ENCODE results near the gene LHX6.
A peak's percentile ranks its signal among the peaks of the same experiment; 100 is the strongest.

Gene LHX6

DNA sequence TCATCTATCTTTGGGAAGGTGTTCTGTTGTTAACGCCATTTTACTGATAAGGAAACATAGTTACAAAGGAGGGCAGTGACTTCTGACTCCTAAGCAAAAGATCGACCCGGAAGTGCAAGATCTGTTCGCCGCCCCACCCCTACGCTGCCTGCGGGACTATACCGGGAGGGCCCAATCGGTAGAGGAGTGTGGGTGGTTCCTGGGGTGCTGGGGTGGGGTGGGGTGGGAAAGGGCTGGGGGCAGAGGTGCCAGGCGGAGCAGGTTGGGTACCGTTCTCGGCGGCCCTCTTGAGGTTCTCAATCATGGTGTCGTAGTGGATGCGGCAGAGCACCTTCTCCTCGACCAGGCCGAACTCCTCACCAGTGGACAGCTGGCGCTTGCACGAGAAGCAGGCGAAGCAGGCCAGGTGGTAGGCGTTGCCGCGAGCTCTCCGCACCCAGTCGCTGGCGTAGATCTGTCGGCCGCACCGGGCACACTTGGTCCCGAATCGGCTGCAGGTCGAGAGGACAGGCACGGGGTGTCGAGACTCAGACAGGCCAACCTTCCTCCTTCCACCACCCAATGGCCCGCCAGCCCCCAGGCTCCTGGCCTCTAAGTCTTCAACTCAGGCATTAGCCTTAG lies 11.8 kb downstream of the LHX6 start:
- DNase-seq (ENCODE audit: low read depth in 1 of 2, low spot score in 1 of 2) = no peak

- no peak for DNase-seq (ENCODE audit: low read depth in 1 of 2, low spot score in 1 of 2)
Observed at GRCh38 chr9:122216138-122216797, 12.5 kb downstream of the LHX6 start.

- no peak for DNase-seq (ENCODE audit: low read depth in 1 of 2, low spot score in 1 of 2)
Observed at GRCh38 chr9:122215663-122216062, 13.1 kb downstream of the LHX6 start.

- no peak for DNase-seq (ENCODE audit: low read depth in 1 of 2, low spot score in 1 of 2)
Observed at GRCh38 chr9:122214507-122214906, 14.2 kb downstream of the LHX6 start.

DNA sequence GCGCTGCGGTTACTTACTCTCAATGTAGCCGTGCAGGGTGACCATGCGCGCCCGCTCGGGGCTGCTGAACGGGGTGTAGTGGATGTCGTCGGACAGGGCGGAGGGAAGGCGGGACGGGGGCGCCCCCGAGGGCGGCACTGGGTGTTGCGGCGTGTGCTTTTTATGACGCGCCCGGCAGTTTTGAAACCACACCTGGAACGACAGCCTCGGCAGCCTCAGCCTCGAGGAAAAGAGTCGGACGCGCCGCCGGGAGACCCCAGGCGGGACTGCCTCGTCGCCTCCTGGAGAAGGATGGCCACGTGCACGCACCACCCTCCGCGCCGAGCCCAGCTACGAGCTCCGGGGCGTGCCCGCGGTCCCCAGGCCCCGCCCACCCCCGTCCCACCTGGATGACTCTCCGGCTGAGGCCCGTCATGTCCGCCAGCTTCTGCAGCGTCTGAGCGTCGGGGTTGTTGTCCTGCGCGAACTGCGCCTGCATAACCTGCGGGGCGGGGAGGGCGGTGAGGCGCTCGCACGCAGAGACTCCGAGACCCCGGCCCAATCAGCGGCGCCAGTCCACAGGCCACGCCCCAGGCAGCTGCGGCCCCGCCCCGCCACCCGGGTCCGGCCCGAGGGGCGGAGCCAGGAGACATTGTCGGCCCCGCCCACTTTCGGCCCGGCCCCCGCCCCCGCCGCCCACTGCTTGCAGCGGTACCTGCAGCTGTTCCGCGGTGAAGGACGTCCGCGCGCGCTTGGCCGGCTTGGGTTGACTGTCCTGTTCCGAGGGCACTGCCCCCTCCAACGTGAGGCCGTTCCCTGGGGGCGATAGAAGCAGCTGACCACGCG lies 15.0 kb downstream of the LHX6 start:
- DNase-seq (ENCODE audit: low read depth in 1 of 2, low spot score in 1 of 2) = peak; percentile 7 to 32

DNA sequence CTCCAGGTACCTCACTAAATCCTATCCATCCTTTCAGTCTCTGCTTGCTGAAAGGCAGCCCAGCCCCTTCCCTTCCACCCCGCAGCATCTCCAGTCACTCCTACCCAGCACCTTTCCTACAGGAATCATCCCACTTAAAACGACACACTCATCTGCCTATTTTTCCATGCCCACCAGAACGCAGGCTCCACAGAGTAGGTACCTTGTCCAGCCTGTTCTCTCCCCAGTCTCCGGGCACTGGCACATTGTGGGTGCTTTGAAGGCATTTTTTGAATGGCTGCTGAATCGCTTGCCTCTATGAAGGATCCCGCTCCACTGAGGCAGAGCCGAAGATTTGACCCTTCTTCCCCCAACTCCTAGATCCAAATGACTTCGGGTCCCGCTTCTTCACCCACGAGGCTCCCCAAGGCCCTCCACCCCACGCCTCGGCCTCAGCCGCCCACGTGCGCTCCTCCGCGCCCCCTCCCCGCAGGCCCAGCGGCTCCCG lies 15.6 kb downstream of the LHX6 start:
- DNase-seq (ENCODE audit: low read depth in 1 of 2, low spot score in 1 of 2) = no peak

GRCh38 chr9:122212473-122213004 lies 16.2 kb downstream of the LHX6 start:
- no peak for DNase-seq (ENCODE audit: low read depth in 1 of 2, low spot score in 1 of 2)

DNA sequence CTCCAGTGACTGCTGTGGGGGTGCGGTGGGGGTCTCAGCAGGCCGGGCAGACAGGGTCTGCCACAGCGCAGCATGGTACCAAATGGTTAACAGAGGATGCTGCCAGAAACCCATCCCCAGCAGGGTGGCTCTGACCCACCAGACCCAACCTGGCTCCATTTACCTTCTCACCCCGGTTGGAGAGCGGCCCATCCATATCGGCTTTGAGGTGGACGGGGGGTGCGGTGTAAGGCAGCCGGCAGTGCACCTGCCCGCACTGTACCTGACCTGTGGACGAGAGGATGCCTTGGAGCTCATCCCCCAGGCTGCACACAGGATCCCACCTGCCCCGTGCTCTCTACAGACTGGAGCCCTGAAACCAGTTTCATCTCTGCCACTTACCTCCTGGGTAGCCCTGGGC lies 19.3 kb downstream of the LHX6 start:
- DNase-seq (ENCODE audit: low read depth in 1 of 2, low spot score in 1 of 2) = no peak

- DNase-seq (ENCODE audit: low read depth in 1 of 2, low spot score in 1 of 2) = no peak
Observed at GRCh38 chr9:122207096-122207495, 21.7 kb downstream of the LHX6 start.

GRCh38 chr9:122206118-122207046 lies 22.4 kb downstream of the LHX6 start:
- DNase-seq (ENCODE audit: low read depth in 1 of 2, low spot score in 1 of 2) = no peak

DNA sequence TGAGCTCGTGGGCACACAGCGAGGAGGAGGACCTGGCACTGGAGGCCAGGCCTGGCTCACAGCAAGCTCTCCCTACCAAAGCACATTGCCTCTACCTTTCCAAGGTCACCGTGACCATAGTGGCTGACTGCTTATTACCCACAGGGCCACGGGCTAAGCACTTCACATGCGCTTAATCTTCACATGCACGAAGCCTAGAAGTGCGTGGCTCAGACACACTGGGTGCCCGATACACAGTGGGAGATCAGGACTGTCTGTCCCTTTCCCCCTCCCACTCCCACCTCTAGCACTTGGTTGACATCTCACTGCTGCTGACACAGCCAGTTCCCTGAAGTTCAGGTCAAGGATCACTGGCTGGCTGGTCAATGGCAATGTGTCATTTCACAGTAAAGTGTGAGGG lies 23.6 kb downstream of the LHX6 start:
- no peak for DNase-seq (ENCODE audit: low read depth in 1 of 2, low spot score in 1 of 2)

GRCh38 chr9:122204491-122204890 lies 24.3 kb downstream of the LHX6 start:
- DNase-seq (ENCODE audit: low read depth in 1 of 2, low spot score in 1 of 2) = no peak

- no peak for DNase-seq (ENCODE audit: low read depth in 1 of 2, low spot score in 1 of 2)
Observed at GRCh38 chr9:122204055-122204454, 24.7 kb downstream of the LHX6 start.

DNA sequence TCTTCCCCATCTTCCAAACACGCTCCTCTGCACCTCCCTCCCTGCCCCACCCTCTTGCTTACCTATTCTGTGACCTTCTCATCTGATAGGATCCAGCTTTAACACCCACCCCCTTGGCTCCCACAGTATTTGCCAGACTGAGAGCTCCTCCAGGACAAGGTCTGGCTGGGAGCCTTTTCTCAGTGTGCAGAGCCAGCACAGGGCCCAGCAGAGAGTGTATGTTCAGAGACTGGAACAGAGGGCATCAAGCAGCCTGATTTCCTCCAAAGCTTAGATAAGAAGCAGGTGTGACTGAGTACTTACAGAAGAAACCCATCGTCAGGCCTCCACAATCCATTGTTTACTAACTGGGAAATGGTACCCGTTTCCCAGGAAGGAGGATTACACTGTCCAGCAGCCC lies 26.6 kb downstream of the LHX6 start:
- no peak for DNase-seq (ENCODE audit: low read depth in 1 of 2, low spot score in 1 of 2)

DNA sequence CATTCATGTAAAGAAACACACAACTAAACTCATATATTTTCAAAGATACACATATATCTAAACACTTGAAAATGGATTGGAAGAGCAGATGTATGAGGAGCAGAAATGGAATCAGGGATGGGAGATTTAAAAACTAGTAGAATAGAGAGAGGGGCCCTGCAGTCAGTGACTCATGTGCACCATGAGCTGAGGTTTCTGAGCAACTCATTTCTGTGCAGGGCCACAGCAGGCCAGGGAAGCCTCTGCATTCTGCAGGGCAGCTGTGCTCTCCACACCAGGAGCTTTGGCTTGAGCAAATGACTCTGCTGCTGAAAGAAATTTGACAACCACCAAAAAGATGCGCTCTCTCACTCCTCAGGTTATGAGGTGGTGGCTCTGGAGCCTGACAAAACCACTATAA lies 27.1 kb downstream of the LHX6 start:
- DNase-seq (ENCODE audit: low read depth in 1 of 2, low spot score in 1 of 2) = no peak

GRCh38 chr9:122200960-122201595 lies 27.7 kb downstream of the LHX6 start:
- DNase-seq (ENCODE audit: low read depth in 1 of 2, low spot score in 1 of 2) = no peak

DNA sequence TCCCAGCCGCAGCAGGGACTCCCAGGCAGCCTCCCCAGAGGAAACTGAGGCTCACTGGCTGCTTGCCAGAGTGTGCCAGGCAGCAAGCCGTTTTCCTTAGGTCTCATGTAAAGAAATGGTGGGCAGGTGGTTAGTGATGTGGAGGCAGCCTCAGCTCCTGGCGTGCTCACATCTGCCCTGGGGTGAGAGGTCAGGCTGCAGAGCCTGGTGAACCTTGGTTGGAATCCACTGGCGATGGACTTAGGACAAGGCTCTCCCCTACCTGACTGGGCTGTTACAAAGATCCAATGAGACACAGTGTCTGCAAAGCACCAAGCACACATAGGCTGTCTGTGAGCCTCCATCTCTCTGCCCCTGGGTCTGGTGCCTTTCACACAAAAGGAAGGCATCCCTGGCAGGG lies 30.9 kb downstream of the LHX6 start:
- DNase-seq (ENCODE audit: low read depth in 1 of 2, low spot score in 1 of 2) = no peak

DNA sequence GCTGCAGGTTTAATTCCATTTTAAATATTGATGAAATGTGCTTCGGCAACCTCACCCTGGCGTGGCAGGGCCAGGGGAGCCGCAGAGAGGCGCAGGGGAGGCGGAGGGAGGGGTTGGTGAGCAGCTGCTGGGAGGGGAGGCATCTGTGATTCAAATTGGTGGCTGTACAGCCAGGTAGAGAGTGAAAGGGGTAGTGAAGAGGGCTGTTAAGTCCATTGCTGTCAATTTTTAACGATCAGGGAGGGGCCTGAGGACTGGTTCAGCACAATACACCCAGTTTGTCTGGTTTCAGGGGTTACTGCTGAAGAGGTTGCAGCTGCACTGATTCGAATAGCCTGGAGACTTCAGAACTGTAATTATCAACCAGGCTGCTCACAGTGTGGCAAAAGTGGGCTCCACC lies 31.3 kb downstream of the LHX6 start:
- DNase-seq (ENCODE audit: low read depth in 1 of 2, low spot score in 1 of 2) = no peak

GRCh38 chr9:122195875-122196274 lies 32.9 kb downstream of the LHX6 start:
- DNase-seq (ENCODE audit: low read depth in 1 of 2, low spot score in 1 of 2) = no peak

DNA sequence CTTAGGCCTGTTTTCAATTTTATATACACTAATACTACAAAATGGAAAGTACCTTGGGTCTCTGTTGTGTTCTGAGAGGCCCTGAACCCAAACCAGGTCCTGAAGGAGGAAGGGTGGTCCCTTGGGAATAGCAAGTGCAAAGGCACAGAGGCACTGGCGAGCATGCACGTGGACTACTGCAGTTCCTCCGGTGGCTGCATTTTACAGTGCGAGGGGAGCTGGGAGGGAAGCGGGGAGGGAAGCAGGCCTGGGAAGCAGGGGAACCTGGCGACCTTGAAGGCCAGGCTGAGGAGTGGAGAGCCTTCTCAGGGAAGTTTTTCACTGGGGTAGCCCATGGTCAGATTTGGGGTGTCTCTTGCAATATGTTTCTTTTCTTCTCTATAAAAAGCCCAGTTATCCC lies 35.1 kb downstream of the LHX6 start:
- no peak for DNase-seq (ENCODE audit: low read depth in 1 of 2, low spot score in 1 of 2)

All from stimulated activated CD4-positive, alpha-beta T cell treated with anti-CD3 and anti-CD28 coated beads, Interleukin-15, amount 100 ng/mL, for 1 hour (primary cell).